Stimulated activated CD8-positive, alpha-beta memory T cell treated with anti-CD3 and anti-CD28 coated beads, Interleukin-4, amount 100 ng/mL, for 24 hours (primary cell): Measurements from ENCODE around the gene ZAP70.
"Not testable (repeated sequence)": the region's sequence is repeated elsewhere in the genome, so short reads cannot be mapped to it uniquely, and the experiment has no call there.

ENCODE experiments used
- DNase-seq: peaks from one replicate; pipeline ENCODE4 v3.0.0-alpha.2; 2020; ENCODE audit warnings: low read depth

ZAP70 gene

DNA sequence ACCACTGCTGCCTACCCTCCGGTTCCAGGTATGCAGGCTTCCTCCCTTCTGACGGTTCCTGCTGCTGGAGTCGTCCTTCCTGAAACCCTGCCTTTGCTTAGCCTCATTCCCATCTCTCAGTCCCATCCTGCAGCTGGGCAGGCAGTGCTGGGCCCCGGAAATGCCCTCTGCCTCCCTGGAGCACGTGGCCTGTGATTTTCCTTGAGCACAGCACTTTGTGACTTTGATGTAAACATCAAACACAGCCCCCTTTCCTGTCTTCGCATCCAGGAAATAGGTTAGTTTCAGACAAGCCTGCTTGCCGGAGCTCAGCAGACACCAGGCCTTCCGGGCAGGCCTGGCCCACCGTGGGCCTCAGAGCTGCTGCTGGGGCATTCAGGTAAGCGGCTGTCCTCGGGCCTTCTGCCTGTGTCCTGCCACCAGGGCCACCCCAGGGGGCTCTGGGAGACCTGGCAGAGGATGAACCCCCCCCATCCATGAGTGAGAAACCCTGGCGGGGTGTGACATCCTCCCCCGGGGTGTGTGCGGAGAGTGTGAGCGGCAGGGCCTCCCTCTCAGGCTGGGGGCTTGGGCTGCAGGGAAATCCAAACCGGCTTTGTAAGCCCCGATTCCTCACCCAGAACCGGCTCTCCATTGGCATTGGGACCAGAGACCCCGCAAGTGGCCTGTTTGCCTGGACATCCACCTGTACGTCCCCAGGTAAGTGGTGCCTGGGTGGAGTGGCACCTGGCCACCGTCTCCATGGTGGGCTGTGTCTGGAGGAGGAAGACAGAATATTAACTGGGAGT lies at the start of gene ZAP70:
ZAP70 (plus strand) TSS at position 281 of the 788 bp plus-strand sequence. CDS start 10,461 bp downstream, outside the sequence.
- DNase-seq: peak; percentile 37

- no peak for DNase-seq
Observed at GRCh38 chr2:97663626-97663961, 49.8 kb upstream of the ZAP70 start.

- peak; percentile 97 for DNase-seq
Observed at GRCh38 chr2:97663962-97664635, 49.3 kb upstream of the ZAP70 start, which contains the start of gene ACTR1B. TSS of gene ACTR1B (minus strand) at chr2:97664044. CDS start at chr2:97663890, 154 bp downstream.

DNA sequence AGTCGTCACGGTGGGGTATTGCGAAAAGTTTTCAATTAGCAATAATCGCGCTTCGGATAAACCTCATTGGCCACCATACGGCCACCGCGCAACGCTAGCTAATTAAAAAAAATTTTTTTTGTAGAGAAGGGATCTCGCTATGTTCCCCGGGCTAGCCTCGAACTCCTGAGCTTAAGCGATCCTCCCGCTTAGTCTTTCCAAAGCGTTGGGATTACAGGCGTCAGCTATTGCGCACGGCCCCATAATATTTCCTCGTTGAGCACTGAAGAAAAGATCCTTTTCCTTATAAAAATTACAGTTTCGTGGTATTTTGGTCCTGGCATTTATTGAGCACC lies 48.8 kb upstream of the ZAP70 start:
- DNase-seq: no peak

- DNase-seq: no peak
Observed at GRCh38 chr2:97669448-97669847, 43.9 kb upstream of the ZAP70 start, which contains the start of gene C2orf92. TSS of gene C2orf92 (plus strand) at chr2:97669713. CDS start at chr2:97669789, 76 bp downstream.

DNA sequence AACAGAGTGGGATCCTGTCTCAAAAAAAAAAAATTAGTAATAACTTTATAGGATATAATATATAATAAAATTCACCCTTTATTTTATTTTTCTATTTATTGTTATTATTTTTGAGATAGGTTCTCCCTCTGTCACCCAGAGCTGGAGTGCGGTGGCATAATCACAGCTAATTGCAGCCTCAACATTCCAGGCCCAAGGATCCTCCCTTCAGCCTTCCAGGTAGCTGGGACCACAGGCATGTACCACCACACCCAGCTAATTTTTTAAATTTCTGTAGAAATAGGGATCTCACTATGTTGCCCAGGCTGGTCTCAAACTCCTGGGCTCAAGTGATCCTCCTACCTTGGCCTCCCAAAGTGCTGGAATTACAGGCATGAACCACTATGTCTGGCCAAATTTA lies 42.9 kb upstream of the ZAP70 start:
- no peak for DNase-seq

- DNase-seq: no peak
Observed at GRCh38 chr2:97671526-97671925, 41.9 kb upstream of the ZAP70 start.

DNA sequence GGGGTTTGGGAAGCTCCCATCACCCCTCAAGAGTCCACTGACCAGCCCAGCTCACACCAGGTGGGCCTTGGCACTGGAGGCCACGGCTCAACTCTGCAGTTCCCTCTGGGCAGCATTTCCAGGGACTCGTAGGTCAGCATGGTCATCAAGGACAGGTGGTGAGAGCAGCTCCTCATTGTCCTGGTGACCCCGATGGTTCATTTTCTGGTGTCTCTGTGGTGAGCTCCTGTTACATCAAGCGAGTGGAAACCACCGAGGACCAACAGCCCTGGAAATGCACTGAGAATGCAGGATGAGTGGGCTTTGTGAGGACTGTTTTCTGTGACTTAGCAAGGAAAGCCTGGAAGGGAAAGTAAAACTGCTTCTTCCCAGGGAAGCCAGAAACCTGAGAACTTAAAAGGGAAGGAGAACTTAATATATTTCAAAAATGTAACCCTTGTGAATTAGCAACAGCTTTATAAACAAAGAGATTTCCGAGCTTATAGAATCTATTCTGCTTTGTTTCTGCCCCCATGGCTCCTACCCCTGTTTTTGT lies 40.7 kb upstream of the ZAP70 start:
- not testable (repeated sequence) for DNase-seq

DNA sequence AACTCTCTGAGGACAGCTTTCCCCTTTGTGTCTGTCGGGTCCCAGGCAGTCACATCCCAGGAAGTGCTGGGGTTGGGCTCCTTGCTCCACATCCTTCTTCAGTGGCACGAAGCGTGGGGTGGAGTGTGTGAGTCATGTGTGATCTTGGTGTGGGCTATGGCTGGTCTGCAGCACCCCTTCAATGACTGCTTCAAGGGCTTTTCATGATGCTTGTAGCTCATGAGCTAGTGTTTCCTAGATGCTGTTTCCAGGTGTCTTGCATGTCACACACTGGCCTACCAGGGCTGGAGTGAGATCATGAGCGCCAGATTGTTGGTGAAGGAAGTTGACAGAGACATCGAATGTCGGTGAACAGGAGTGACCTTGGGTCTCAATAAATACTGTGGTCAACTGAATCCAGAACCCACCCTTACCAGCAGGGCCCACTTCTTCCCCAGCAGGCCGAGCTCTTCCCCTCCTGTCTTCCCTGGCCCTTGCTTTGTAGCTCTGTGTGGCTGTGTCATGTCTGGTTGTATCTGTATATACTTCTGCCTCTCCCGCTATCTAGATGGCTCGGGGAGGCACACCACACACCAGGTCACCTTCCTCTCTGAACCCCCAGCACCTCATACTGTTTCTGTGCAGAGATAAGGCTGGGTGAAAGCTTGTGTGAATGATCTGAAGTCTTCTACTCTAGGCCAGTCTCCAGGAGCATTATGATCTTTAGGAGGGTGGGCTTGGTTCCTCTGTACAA lies 40.0 kb upstream of the ZAP70 start:
- no peak for DNase-seq

DNA sequence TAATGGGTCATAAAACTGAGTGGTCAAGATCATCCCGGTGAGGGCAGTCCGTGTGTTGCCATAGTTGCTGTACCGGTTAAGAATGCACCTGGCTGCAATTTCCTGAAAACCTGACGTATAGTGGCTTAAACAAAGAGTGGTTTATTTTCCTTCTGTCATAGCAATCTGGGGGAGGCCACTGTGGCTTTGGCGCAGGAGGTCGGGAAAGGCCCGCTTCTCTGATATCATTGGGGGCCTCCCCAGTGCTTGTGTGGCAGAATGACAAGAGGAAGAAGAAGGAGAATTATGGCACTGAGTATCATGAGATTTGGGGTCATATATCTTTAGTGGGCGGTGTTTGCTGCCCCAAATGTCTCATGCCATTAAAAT lies 39.5 kb upstream of the ZAP70 start:
- no peak for DNase-seq

- DNase-seq: no peak
Observed at GRCh38 chr2:97675430-97676113, 37.8 kb upstream of the ZAP70 start.

GRCh38 chr2:97676620-97677019 lies 36.8 kb upstream of the ZAP70 start:
- DNase-seq: no peak

DNA sequence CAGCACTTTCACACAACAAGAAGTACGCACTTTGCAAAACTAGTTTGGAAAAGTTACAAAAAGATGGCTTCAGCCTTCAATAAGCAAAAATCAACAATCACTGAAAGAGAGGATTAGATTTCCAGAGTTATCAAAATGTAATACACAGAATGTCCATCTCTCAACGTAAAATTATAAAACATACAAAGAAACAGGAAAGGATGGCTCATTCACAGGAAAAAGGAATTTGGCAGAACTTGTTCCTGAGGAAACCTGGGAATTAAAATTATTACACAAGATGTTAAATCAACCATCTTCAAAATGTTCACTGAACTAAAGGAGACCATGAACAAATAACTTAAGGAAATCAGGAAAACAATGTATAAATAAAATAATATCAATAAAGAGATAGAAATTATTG lies 35.9 kb upstream of the ZAP70 start:
- no peak for DNase-seq

GRCh38 chr2:97678298-97678697 lies 35.1 kb upstream of the ZAP70 start:
- no peak for DNase-seq

DNA sequence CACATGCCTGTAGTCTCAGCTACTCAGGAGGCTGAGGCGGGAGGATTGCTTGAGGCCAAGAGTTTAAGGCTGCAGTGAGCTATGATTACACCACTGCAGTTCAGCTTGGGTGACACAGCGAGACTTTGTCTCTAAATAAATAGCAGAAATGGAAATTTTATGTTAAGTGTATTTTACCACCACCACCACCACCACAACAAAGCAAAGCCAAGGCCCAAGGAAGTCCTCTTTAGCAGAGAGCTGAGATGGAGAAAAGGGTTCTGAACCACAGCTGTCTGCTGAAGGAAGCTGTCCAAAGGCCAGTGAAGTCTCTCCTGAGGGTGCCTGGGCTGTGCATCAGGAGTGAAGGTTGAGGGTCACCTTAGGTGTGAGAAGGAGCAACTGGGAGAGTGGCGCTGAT lies 26.1 kb upstream of the ZAP70 start:
- not testable (repeated sequence) for DNase-seq

- DNase-seq: no peak
Observed at GRCh38 chr2:97688062-97688827, 25.1 kb upstream of the ZAP70 start.

DNA sequence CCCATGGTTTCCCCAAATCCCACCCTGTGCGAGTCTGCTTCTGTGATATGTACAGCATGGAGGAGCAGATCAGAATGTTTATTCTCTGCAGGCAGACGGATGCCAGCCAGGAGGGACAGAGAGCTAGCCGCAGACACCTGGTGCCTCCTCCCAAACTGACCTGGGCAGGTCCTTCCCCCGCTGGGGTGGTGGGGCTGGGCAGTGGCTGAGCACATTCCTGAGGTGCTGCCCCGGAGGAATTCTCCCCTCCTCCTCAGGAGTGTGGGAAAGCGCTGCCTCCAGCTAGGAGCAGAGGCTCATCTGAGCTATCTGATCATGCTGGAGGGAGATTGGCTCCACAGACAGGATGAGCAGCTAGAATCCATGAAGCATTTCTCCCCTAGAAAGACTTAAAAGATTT lies 22.2 kb upstream of the ZAP70 start:
- no peak for DNase-seq

DNA sequence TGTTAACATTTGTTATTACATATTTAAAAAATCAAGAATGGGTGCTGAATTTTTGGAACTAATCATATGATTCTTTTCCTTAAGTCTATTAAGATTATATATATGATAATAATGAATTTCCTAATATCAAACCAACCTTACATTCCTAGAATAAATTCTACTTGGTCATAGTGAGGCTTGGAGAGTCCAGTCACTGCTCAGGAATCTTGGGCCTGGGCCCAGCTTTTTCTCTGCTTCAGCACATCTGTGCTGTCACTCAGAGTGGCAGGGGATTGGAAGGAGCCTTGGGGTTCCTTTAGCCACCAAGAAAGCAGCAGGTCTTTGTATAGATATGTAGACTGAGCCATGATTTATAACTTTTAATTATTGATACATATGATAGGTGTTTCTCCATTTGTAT lies 19.9 kb upstream of the ZAP70 start:
- no peak for DNase-seq

DNA sequence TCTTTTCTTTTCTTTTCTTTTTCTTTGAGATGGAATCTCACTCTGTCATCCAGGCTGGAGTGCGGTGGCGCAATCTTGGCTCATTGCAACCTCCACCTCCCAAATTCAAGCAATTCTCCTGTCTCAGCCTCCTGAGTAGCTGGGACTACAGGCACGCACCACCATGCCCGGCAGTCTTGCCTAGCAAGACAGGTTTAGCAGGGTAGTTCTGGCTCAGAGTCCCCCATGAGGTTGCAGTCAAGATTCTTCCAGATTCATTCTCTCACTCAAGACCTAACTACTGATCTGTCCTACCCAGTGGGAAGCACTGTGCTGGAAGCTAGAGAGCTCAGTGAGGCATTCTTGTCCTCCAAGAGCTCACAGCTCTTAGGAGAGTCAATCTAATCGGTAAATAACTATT lies 17.6 kb upstream of the ZAP70 start:
- DNase-seq: no peak

DNA sequence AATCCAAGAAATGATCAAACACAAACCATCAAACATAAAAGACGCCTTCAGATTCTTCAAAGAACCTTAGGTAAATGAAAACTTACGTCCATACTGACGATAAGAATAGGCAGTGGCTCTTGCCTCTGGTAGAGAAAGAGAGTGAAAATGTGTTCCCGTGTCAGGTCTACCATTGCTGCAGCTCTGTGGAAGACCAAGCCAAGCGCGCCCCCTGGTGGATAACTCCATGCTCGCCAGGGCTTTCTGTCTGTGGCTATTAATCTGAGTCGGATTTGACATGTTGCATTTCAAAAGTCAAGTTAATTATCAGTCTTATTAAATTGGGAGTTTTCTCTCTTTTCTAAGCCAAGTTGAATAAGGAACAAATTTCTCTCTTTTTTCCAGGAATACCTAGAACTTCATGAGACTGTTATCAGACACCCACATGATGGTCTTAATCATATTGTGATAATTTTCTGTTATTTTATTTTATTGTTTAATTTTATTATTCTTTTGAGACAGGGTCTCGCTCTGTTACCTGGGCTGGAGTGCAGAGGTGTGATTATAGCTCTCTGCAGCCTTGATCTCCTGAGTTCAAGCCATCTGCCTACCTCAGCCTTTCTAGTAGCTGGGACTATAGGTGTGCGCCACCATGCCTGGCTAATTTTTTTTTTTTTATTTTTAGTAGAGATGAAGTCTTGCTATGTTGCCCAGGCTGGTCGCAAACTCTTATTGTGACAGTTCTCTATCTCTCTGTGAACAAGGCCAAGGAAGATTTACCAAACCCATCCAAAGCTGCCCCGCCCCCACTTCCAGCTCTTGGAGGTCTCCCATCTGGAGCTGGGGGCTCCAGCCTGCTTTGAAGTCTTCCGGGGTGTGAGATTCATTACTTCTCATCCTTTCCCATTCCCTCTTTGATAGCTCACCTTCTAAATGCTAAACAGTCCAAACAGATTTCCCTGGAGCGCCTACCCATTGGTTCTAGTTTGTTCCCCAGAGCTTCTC lies 15.8 kb upstream of the ZAP70 start:
- DNase-seq: peak; percentile 87
